ENCODE results near the gene TKTL1. TPM values are rescaled to one million over a fixed set of nuclear protein-coding genes. Genes with fewer than 3 reads are reported as not detected.
A peak's percentile ranks its signal among the peaks of the same experiment; 100 is the strongest.

The TKTL1 gene
- total and polyA plus RNA-seq, 2 of the 8 experiments (the other 6 are each of a cell fraction or from before 2014, with no cell fraction given) = 0.05 TPM; not detected in 1

DNA sequence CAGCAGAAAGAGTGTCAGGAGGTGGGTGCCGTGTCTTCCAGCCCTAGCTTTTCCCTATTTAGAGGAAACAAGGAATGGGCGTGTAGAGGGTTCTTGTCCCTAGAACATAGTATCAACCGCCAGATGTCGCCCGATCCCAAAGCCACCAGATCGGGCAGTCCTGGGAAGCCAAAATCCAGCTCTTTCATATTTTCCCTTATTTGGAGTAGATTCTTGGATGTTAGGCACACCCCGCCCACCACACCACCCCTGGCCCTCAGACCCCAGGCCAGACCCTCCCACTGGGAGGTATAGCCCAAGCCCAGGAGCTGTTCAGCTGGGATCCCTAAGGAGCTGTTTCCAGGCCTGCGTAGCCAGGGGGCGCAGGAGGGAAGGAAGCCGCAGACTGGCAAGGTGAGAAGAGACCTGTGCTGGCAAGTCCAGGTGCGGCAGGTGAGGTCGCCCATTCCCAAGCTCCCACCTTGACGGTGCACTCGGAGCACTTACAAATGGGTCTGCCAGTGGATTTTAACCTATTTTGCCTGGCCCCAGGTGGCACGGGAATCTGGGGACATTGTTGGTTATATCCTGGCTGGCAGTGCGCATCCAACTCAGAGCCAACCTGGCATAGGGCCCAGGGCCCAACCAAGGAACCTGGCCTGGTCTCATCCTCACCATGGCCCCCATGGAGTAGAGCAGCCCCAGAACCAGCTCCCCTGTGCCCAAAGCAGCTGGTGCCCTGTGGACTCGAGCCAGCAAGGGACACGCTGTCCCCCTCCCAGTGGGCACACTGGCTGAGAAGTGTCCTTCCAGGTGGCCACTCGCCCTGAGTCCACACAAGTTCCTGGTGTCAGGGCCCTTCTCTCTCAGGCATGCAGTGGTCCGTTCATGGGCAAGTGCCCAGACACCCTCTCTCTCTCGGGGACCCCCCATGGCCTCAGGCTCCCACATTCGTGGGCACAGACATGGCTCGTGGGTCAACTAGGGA is 78.0 kb downstream of the TKTL1 start:
- H3K79me2 ChIP-seq (ENCODE audit: control insufficient read depth in 1 of 2, insufficient read depth in 2 of 2, low read length in 2 of 2) = peaks cover 8 to 22% of the 10 kb centered on the region in 2 experiments; a peak in 3 of 4 replicates
- H3K27me3 ChIP-seq (replicated peaks in 1 of 4; ENCODE audit: control insufficient read depth in 3 of 4, extremely low read depth in 1 of 4, insufficient read depth in 3 of 4, low read length in 3 of 4) = peaks cover 0 to 3% (median 0%) of the 10 kb centered on the region in 4 experiments; a peak in 2 of 7 replicates
- no peaks in the 10 kb centered on the region for H3K79me1 ChIP-seq (ENCODE audit: low read depth, low read length)
- POLR2A ChIA-PET (ENCODE audit: partially characterized antibody) = interaction anchor here (0.7 to 5.7 kb wide), 12 partner anchors 8 to 143 kb away, joined by 3 to 96 read pairs (median 4); partner anchors contain the start of genes FAM3A and RPL10
- peaks cover 5% of the 10 kb centered on the region; the same call in 1 of the 2 replicates for H3K23me2 ChIP-seq (ENCODE audit: low read depth, low read length)
- no peak overlapping the region; the same call in 1 of the 2 replicates for H4K8ac ChIP-seq (ENCODE audit: extremely low read depth, insufficient read depth, low read length)
- peak overlapping the region in 3 of 4 experiments; percentile 12 to 55 (median 29); a peak in 5 of 8 replicates for H3K4me3 ChIP-seq (ENCODE audit: extremely low read depth in 1 of 4, insufficient read depth in 2 of 4, low read depth in 3 of 4, low read length in 4 of 4)
- peak overlapping the region; percentile 97 for H4K91ac ChIP-seq (replicated peaks; ENCODE audit: insufficient read length, low read length)
- peak overlapping the region; percentile 97; the same call in 1 of the 2 replicates for H2BK20ac ChIP-seq (ENCODE audit: low read length)
- peak overlapping the region; percentile 72 for H2BK120ac ChIP-seq (replicated peaks; ENCODE audit: low read depth, low read length)
- peak; percentile 72 to 73 for DNase-seq (ENCODE audit: low read depth in 1 of 2, low spot score in 2 of 2)
- peak overlapping the region; percentile 60 for H3K18ac ChIP-seq (ENCODE audit: extremely low read depth, low read length)
- H2BK12ac ChIP-seq (ENCODE audit: low read depth, low read length) = peak overlapping the region; percentile 75; the same call in 1 of the 2 replicates
- H3K4me2 ChIP-seq (ENCODE audit: insufficient read depth in 1 of 2, low read depth in 2 of 2, low read length in 2 of 2) = peak overlapping the region; percentile 45 to 65
- no peak overlapping the region for H3K56ac ChIP-seq (replicated peaks; ENCODE audit: insufficient read length, low read depth, low read length)
- H3K36me3 ChIP-seq (ENCODE audit: control insufficient read depth in 2 of 4, insufficient read depth in 4 of 4, low read length in 3 of 4) = peaks cover 0 to 8% (median 2%) of the 10 kb centered on the region in 4 experiments; a peak in 1 of 8 replicates
- H4K5ac ChIP-seq (ENCODE audit: insufficient read length, low read depth, low read length) = peak overlapping the region; percentile 15
- no peaks in the 10 kb centered on the region for H3K9me3 ChIP-seq (ENCODE audit: insufficient read depth in 2 of 2, low read depth in 1 of 2, low read length in 1 of 2)
- no peak overlapping the region for H3K27ac ChIP-seq (ENCODE audit: low read depth, low read length)
- H3K4ac ChIP-seq (replicated peaks; ENCODE audit: insufficient read length, low read depth, low read length) = peak overlapping the region; percentile 38
- no peak overlapping the region for H3K14ac ChIP-seq (ENCODE audit: insufficient read length)
- CTCF ChIA-PET (ENCODE audit: partially characterized antibody) = interaction anchor here (0.5 to 2.6 kb wide), 24 partner anchors 9 to 445 kb away, joined by 3 to 29 read pairs (median 3); partner anchors contain the start of genes DNASE1L1, RPL10 and SLC10A3
- H3K23ac ChIP-seq (ENCODE audit: insufficient read length) = no peak overlapping the region
- H2AFZ ChIP-seq (ENCODE audit: low read length) = no peak overlapping the region
- peak overlapping the region; percentile 67; the same call in 1 of the 2 replicates for H2AK5ac ChIP-seq (ENCODE audit: low read depth, low read length)
- WGBS, 2 experiments (ENCODE audit: extremely low coverage in 1 of 2, insufficient coverage in 1 of 2, insufficient read length in 1 of 2, insufficient replicate concordance in 2 of 2, low coverage in 1 of 2, low lambda C conversion rate in 2 of 2, missing lambda C conversion rate in 1 of 2) = 27% methylated on average over 17 of the region's 23 CpGs; no CpG with 5 or more reads in 1 of the 2 experiments
- peak overlapping the region; percentile 66; the same call in 1 of the 2 replicates for H2BK5ac ChIP-seq (ENCODE audit: low read depth, low read length)
- H3K9ac ChIP-seq (replicated peaks in 1 of 4; ENCODE audit: extremely low read depth in 1 of 4, low read depth in 3 of 4, low read length in 3 of 4) = peak overlapping the region in 1 of 4 experiments; percentile 13; a peak in 2 of 7 replicates
- H3K4me1 ChIP-seq (replicated peaks in 1 of 4; ENCODE audit: control insufficient read depth in 3 of 4, insufficient read depth in 4 of 4, low read length in 3 of 4) = peaks cover 0 to 17% (median 10%) of the 10 kb centered on the region in 4 experiments; a peak in 6 of 7 replicates
- FAIRE-seq = peak; percentile 13
- no peak overlapping the region for H2BK15ac ChIP-seq (ENCODE audit: low read length)
- peaks cover 0 to 3% of the 10 kb centered on the region in 2 experiments for H4K20me1 ChIP-seq (replicated peaks in 1 of 2; ENCODE audit: control insufficient read depth in 1 of 2, insufficient read depth in 2 of 2, low read length in 2 of 2)
- no peak for TF ChIP-seq NRF1 (IDR thresholded peaks at IDR 0.05; ENCODE audit: low read depth, low read length)
- no peak for TF ChIP-seq RFX5 (IDR thresholded peaks at IDR 0.05; ENCODE audit: borderline replicate concordance, low read depth, low read length)
- TF ChIP-seq, protein P1, sequence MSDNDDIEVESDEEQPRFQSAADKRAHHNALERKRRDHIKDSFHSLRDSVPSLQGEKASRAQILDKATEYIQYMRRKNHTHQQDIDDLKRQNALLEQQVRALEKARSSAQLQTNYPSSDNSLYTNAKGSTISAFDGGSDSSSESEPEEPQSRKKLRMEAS (IDR thresholded peaks at IDR 0.05) = peak; percentile 58
- TF ChIP-seq POLR2A (IDR thresholded peaks at IDR 0.05; ENCODE audit: control extremely low read depth in 1 of 2, low read depth in 2 of 2, low read length in 2 of 2) = peak in 1 of 2 experiments; percentile 23; a peak in 1 of 3 replicates
- no peak for TF ChIP-seq CREB1 (IDR thresholded peaks at IDR 0.05)
- no peak for TF ChIP-seq TBP (IDR thresholded peaks at IDR 0.05; ENCODE audit: low read depth, low read length)
- peak; percentile 24 for TF ChIP-seq TAF7 (optimal IDR thresholded peaks at IDR 0.05; ENCODE audit: borderline replicate concordance, low read depth, low read length)
- no peak for TF ChIP-seq SP1 (IDR thresholded peaks at IDR 0.05; ENCODE audit: low read depth, low read length)
- TF ChIP-seq, protein P2, sequence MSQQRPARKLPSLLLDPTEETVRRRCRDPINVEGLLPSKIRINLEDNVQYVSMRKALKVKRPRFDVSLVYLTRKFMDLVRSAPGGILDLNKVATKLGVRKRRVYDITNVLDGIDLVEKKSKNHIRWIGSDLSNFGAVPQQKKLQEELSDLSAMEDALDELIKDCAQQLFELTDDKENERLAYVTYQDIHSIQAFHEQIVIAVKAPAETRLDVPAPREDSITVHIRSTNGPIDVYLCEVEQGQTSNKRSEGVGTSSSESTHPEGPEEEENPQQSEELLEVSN (IDR thresholded peaks at IDR 0.05) = peak; percentile 44; the same call in 1 of the 2 replicates
- no peak; the same call in 1 of the 2 replicates for TF ChIP-seq POLR2AphosphoS5 (IDR thresholded peaks at IDR 0.05; ENCODE audit: low read depth, low read length)
